D721Med (cell line): Measurements from ENCODE around the gene XAGE2.

Experiments
- DNase-seq: peaks from one replicate; pipeline ENCODE4 v3.0.0; 2011; ENCODE audit warnings: low spot score; ENCODE audit not compliant: insufficient read length
- FAIRE-seq: peaks from 2 replicates; lab custom pipeline; 2011; peaks lifted over from hg19 to GRCh38; lab: Jason Lieb, UNC
- CTCF ChIP-seq: IDR thresholded peaks from 2 replicates; pipeline ENCODE4 v1.5.1; 2012; ENCODE audit warnings: mild to moderate bottlenecking, control low read depth; ENCODE audit not compliant: insufficient read depth; ENCODE audit errors: missing control alignments

XAGE2 gene

GRCh38 chrX:52380993-52381392 lies 12.2 kb downstream of the XAGE2 start:
- FAIRE-seq: no peak
- DNase-seq: no peak
- no peak for TF ChIP-seq CTCF

- no peak for TF ChIP-seq CTCF
- FAIRE-seq: no peak
- no peak for DNase-seq
Observed at GRCh38 chrX:52410439-52411394, 41.9 kb downstream of the XAGE2 start.

- FAIRE-seq (no peak), DNase-seq (no peak)
- TF ChIP-seq CTCF: no peak
Observed at GRCh38 chrX:52415304-52415703, 46.5 kb downstream of the XAGE2 start.

GRCh38 chrX:52416816-52417215 lies 48.0 kb downstream of the XAGE2 start:
- no peak for DNase-seq
- FAIRE-seq: no peak
- TF ChIP-seq CTCF: no peak

- FAIRE-seq (no peak), DNase-seq (no peak)
- TF ChIP-seq CTCF: no peak
Observed at GRCh38 chrX:52420824-52421443, 52.1 kb downstream of the XAGE2 start.

GRCh38 chrX:52422884-52423283 lies 54.1 kb downstream of the XAGE2 start:
- FAIRE-seq (no peak), DNase-seq (no peak)
- TF ChIP-seq CTCF: no peak
